ENCODE measurements around the gene MARCHF3. TPM values are rescaled to one million over a fixed set of nuclear protein-coding genes. Genes with fewer than 3 reads are reported as not detected.
"Not testable (repeated sequence)": the region's sequence is repeated elsewhere in the genome, so short reads cannot be mapped to it uniquely, and the experiment has no call there.

MARCHF3 gene
- total RNA-seq, 1 experiment from 2014 or later, result 4.8 TPM

GRCh38 chr5:127012916-127013315 is 17.4 kb downstream of the MARCHF3 start:
- no peak for DNase-seq (ENCODE audit: low spot score)

DNA sequence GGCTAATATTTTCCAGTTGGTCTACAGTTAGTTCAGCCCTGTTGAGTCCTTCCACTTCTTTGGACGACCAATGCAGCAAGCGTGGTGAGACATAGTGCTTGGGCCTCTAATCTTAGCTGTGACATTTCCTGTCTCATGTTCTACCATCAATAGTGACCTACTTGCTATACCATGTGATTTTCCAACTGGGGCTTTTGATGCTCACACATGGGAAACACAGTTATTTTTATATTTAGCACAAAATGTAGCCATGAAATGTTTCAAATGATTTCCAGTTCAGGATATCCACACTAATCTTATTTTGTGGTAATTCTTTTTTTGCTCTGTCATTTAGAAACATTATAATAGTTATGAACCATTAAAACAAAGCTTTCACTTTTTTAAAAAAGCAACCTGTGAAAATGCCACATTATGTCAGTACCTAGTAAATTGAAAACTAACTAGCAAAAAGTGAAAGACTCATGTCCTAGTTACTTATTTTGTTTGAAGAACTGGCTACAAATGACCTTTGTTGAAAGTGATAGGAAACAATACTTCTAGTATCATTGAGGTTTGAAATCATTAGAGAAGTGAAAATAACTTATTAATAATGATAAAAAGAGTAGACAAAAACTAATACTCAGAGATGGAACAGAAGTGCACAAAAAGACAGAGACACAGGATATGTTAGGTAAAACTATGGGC is 18.3 kb downstream of the MARCHF3 start:
- DNase-seq (ENCODE audit: low spot score), result no peak

DNA sequence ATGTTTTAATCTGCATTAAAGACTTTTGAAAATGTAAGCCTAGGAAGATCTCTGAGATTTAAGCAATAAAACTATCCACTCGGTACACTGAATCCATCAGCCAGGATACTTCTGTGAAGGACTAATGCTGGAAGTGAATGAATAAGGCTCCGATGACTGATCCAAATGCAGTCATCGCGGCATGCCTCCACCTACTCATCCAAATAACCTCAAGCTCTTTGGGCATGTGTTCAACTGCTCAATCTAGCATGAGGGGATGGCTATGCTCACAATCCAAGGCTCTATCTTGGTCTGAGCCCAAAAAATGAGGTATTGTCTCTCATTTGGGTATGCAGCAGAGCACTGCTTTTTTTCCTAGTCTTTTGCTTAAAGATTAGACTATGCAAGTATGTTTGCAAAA is 19.2 kb downstream of the MARCHF3 start:
- DNase-seq (ENCODE audit: low spot score), result no peak

DNA sequence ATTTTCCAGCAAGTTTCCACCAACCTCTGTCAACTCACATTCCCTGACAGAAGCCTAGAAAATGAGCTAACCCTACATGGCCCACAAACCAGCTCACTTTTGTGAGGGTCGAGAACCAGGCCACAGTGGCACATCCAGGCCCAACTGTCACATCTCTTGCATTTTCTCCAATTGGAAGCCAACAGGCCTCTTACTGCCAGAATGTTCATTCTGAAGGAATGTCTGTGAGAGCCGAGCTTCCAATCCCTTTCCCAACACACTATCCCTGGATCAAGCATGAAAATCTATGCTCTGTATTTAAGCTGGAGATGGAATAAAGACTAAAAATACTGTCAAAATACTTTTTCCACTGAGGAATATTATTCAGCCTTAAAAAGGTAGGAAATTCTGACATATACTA is 20.0 kb downstream of the MARCHF3 start:
- no peak for DNase-seq (ENCODE audit: low spot score)

- no peak for DNase-seq (ENCODE audit: low spot score)
Measured at GRCh38 chr5:127009784-127010183, 20.6 kb downstream of the MARCHF3 start.

DNA sequence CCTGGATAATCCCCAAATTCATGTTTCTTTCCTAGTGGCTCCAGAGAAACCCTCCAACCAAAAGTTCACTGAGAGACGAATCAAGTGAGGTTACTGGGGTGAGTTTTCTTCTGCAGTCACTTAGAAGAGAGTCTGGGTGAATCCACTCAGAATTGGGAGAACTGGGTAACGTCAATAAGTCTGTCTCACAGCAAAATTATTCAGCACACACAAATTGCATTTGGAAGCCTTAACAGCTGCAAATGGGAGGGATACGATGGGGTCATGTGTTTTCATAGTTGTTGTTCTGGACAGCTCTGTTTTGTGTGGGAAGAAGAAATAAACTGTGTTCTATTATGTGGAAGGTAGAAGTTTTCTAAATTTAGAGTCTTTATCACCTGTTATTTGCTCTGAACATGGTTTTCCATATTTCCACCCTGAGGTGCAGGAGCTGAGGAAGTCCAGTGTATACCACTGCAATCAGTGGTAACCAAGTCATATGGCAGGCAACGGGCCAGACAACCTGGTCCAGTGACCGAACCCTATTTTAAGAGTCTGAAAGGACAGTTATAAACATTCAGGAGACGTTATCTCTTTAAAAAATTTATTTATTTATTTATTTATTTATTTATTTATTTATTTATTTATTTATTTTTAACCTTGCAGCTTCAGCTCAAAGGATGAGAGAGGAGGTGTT is 21.9 kb downstream of the MARCHF3 start:
- no peak for DNase-seq (ENCODE audit: low spot score)

GRCh38 chr5:127007522-127007921 is 22.8 kb downstream of the MARCHF3 start:
- no peak for DNase-seq (ENCODE audit: low spot score)

- DNase-seq (ENCODE audit: low spot score), result no peak
Measured at GRCh38 chr5:127006744-127007143, 23.6 kb downstream of the MARCHF3 start.

GRCh38 chr5:127005282-127005681 is 25.1 kb downstream of the MARCHF3 start:
- not testable (repeated sequence) for DNase-seq (ENCODE audit: low spot score)

DNA sequence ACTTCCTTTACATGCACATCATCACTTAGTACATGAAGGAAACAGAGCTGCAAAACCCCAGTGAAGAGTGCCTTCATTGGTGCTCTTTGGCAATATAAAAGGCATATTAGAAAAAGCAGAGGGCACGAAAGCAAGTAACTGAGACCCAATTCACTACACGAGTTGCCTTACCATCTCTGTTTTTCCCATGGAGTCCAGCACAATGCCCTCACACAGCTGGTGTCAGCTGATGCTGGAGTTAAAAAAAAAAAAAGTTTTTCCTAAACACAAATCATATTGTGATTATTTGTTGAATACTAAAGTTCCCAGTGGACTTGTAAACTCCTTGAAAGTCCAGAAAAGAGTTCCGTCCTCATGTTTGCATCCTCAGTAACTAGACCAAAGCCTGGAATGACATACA is 25.6 kb downstream of the MARCHF3 start:
- no peak for DNase-seq (ENCODE audit: low spot score)

DNA sequence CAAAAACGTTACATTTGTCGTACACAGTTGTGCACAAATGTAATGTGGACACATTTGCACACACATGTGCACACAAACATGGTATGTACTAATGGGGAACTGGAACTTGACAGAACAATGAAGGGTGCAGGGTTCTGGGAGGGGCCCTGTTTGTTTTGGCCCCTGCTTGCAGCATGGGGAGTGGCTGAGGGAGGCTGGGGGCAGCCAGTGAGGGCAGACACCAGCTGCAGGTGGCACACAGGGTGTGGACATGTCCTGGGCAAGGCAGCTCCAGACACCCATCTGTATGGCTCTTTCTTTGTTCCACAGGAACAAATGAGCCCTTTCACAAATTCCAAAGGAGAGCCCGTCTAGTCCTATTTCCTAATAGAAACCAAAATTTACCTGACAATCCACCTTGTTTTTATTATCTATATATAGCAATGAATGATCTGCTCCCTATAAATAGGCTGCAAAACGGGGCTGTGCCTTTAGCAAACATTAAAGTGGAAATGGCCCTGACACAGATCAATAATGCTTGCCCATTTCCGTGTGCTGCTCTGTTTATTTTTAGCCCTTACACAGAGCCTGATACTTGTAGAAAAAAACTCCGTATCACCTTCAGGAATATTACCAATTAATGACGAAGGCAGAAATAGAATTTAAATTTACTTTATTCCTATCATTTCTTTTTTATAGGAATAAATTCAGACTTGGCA is 26.4 kb downstream of the MARCHF3 start:
- DNase-seq (ENCODE audit: low spot score), result no peak

GRCh38 chr5:127002390-127002789 is 28.0 kb downstream of the MARCHF3 start:
- DNase-seq (ENCODE audit: low spot score), result no peak

DNA sequence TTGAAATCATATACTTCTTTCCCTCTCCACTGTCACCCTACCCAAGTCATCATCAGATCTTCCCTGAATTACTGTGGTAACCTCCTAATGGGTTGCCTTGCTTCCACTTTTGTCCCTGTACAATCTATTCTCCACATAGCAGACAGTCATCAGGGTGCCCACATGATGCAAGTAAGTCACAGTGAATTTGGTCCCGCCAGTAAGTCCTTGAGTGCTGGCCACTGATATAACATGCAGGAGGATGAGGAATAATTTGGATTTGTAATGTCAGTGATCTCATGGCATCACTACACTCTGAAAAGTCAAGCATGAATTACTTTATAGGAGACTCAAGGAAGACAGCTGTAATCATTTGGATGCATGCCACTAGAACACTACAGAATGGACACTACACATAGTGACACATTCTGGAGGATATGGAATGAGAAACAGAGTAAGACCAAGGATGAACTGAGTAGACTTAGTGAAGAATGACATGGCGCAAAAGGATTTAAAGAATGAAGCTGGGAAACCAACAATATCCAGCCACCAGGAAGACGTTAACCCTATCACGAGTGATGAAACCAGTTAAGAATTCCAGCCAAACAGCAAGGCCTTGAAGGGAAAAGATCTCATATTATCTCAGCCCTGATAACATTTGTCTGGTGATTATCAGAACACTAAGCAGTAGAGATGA is 28.6 kb downstream of the MARCHF3 start:
- DNase-seq (ENCODE audit: low spot score), result peak; percentile 90

GRCh38 chr5:126998895-126999570 is 31.3 kb downstream of the MARCHF3 start:
- no peak for DNase-seq (ENCODE audit: low spot score)

DNA sequence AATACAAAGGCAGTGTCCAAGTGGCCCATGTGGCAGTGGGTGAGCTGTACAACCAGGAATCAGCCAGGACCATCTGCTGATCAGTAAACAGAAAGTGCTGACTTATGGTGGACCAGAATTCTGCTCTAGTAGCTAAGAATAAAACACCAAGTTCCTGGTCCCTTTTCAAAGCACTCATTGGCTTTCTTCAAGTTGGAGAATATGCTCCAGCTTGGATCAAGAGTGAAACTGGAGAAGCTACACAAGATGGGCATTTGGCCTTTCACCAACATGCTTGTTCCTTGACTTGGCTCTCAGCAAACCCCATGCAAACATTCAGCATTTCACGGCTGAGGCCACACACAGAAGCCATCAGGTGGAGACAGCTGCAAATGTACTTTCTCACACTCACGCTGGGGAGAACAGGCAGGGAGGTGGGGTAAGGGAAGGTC is 32.1 kb downstream of the MARCHF3 start:
- no peak for DNase-seq (ENCODE audit: low spot score)

DNA sequence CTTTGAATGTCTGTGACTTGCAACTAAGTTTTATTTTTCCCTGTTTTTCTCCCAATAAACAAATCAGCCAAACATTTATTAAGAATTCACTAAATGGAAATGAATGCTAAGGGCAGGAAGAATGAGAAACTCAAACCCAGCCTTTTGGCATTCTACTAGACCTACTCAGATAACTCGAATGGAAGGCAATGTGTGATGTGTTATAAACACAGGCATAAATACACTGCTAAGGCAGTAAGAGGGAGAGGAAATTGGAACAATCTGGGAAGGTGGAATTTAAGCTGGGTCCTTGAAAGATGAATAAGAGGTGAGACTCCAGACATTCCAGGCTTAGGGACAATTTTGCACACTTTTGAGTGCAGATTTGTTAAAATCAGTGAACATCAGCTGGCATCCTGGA is 34.7 kb downstream of the MARCHF3 start:
- no peak for DNase-seq (ENCODE audit: low spot score)

- no peak for DNase-seq (ENCODE audit: low spot score)
Measured at GRCh38 chr5:126995039-126995438, 35.3 kb downstream of the MARCHF3 start.

GRCh38 chr5:126994485-126994884 is 35.9 kb downstream of the MARCHF3 start:
- no peak for DNase-seq (ENCODE audit: low spot score)

DNA sequence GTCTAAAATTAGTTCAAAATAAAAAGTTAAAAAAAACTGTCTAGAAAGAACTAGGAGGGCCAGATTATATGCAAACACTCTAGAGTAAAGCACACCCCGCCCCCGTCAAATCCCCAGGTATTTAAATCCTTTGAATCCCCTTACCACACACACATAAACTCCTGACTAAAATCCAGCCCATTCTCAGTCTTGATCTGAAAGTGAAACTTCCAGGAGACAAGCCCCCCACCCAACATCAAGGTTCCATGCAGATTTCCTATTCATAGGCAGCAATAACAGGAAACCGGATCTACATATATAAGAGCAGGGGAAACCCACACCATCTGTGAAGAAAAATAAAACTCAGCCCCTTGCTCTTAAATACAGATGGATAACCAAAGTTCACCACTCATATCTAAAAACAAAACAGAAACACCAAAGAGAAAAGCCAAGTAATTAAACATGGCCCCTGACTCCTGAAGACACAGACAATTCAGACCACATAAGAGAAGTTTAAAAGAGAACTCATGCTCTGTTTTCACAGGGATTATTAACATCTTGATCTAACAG is 42.3 kb downstream of the MARCHF3 start:
- DNase-seq (ENCODE audit: low spot score), result no peak

GRCh38 chr5:126987271-126987899 is 43.0 kb downstream of the MARCHF3 start:
- DNase-seq (ENCODE audit: low spot score), result no peak

- DNase-seq (ENCODE audit: low spot score), result no peak
Measured at GRCh38 chr5:126984632-126985031, 45.7 kb downstream of the MARCHF3 start.

All from A172 (cell line).